MV-4-11 (cell line): ENCODE data around the gene KIF17.
"Not testable (repeated sequence)": the region's sequence is repeated elsewhere in the genome, so short reads cannot be mapped to it uniquely, and the experiment has no call there.

ENCODE experiments used
- DNase-seq: peaks from one replicate; lab custom pipeline; 2025; lab: John Stamatoyannopoulos, UW

The KIF17 gene

GRCh38 chr1:20727746-20728316 lies 10.0 kb upstream of the KIF17 start:
- no peak for DNase-seq

GRCh38 chr1:20726932-20727745 lies 9.3 kb upstream of the KIF17 start:
- DNase-seq = no peak

GRCh38 chr1:20726118-20726911 lies 8.5 kb upstream of the KIF17 start:
- no peak for DNase-seq

GRCh38 chr1:20725189-20726117 lies 7.6 kb upstream of the KIF17 start:
- no peak for DNase-seq

GRCh38 chr1:20724364-20725188 lies 6.8 kb upstream of the KIF17 start:
- DNase-seq = no peak

- no peak for DNase-seq
Measured at GRCh38 chr1:20723537-20724363, 5.9 kb upstream of the KIF17 start.

GRCh38 chr1:20723159-20723536 lies 5.3 kb upstream of the KIF17 start:
- no peak for DNase-seq

GRCh38 chr1:20721117-20722061 lies 3.6 kb upstream of the KIF17 start:
- no peak for DNase-seq

GRCh38 chr1:20720631-20721091 lies 2.9 kb upstream of the KIF17 start:
- no peak for DNase-seq

- no peak for DNase-seq
Measured at GRCh38 chr1:20719871-20720620, 2.2 kb upstream of the KIF17 start.

GRCh38 chr1:20719261-20719660 lies 1.5 kb upstream of the KIF17 start:
- no peak for DNase-seq

GRCh38 chr1:20718343-20718882 lies 606 bp upstream of the KIF17 start:
- not testable (repeated sequence) for DNase-seq

- DNase-seq = no peak
Measured at GRCh38 chr1:20716232-20716631, 1.6 kb downstream of the KIF17 start.

- DNase-seq = no peak
Measured at GRCh38 chr1:20715406-20715805, 2.4 kb downstream of the KIF17 start.

- DNase-seq = no peak
Measured at GRCh38 chr1:20713440-20713839, 4.4 kb downstream of the KIF17 start.

GRCh38 chr1:20712215-20712577 lies 5.6 kb downstream of the KIF17 start:
- DNase-seq = no peak

- DNase-seq = peak; percentile 61
Measured at GRCh38 chr1:20711285-20712214, 6.3 kb downstream of the KIF17 start.
